CD4-positive, alpha-beta T cell (primary cell): ENCODE measurements around the gene PRKCQ. TPM values are rescaled to one million over a fixed set of nuclear protein-coding genes. Genes with fewer than 3 reads are reported as not detected.

ENCODE experiments used
- ATAC-seq: fragments of 200-7000 bp; cut with Tn5 transposase; one replicate; pipeline ENCODE4 v1.10.0; 2022; ENCODE audit warnings: mild to moderate bottlenecking; ENCODE audit not compliant: poor library complexity
- CTCF ChIA-PET: fragments of 350-600 bp; sonication (Branson Sonifier 250); formaldehyde crosslinking; loops from one replicate; lab custom pipeline; 2021; ENCODE audit warnings: antibody characterized with exemption, inconsistent platforms; lab: Charles Lee
- POLR2A ChIA-PET: fragments of 350-600 bp; sonication (Branson Sonifier 250); formaldehyde crosslinking; loops from one replicate; lab custom pipeline; 2021; ENCODE audit warnings: antibody characterized with exemption, inconsistent platforms; lab: Charles Lee
- DNase-seq, 14 experiments: peaks; one replicate each; pipeline ENCODE4 v3.0.0-alpha.2; 2013 to 2020; ENCODE audit warnings: mixed read lengths in 2 of 14
- H3K27ac ChIP-seq, 2 donors: one replicate each; pipeline versions ENCODE4 v1.5.1 to v1.7.0; 2013; ENCODE audit warnings: low read length in 2 of 2, low read depth in 1 of 2, mild to moderate bottlenecking in 1 of 2
- H3K27me3 ChIP-seq, 2 experiments: 1 replicate in 1 of 2; 2 replicates in 1 of 2; pipeline versions ENCODE4 v1.6.1 to v1.7.0; 2013; ENCODE audit warnings: low read length in 2 of 2, control low read depth in 1 of 2, mild to moderate bottlenecking in 1 of 2, moderate library complexity in 1 of 2; ENCODE audit not compliant: insufficient read depth in 2 of 2, control insufficient read depth in 1 of 2
- H3K36me3 ChIP-seq: one replicate; pipeline ENCODE4 v1.6.1; 2013; ENCODE audit warnings: low read length, control low read depth; ENCODE audit not compliant: insufficient read depth
- H3K4me1 ChIP-seq: one replicate; pipeline ENCODE4 v1.6.1; 2013; ENCODE audit warnings: low read length, control low read depth; ENCODE audit not compliant: insufficient read depth
- H3K4me3 ChIP-seq: one replicate; pipeline ENCODE4 v1.5.1; 2013; ENCODE audit warnings: mild to moderate bottlenecking, low read length, moderate library complexity
- H3K9me3 ChIP-seq, 2 experiments: 1 replicate in 1 of 2; 2 replicates in 1 of 2; pipeline versions ENCODE4 v1.6.1 to v1.7.0; 2013; ENCODE audit warnings: low read length in 2 of 2, mild to moderate bottlenecking in 2 of 2, control low read depth in 1 of 2, moderate library complexity in 1 of 2; ENCODE audit not compliant: control insufficient read depth in 1 of 2, insufficient read depth in 1 of 2
- H3K27ac Mint-ChIP-seq: one replicate; pipeline ENCODE4 v1.8.0; 2020; ENCODE audit warnings: mixed read lengths
- H3K27me3 Mint-ChIP-seq: one replicate; pipeline ENCODE4 v1.8.0; 2021; ENCODE audit warnings: mixed read lengths
- H3K36me3 Mint-ChIP-seq: one replicate; pipeline ENCODE4 v1.8.0; 2021; ENCODE audit warnings: low read depth, mixed read lengths
- H3K4me1 Mint-ChIP-seq: one replicate; pipeline ENCODE4 v1.8.0; 2021; ENCODE audit warnings: low read depth, mixed read lengths
- H3K4me3 Mint-ChIP-seq: one replicate; pipeline ENCODE4 v1.8.0; 2020; ENCODE audit warnings: mild to moderate bottlenecking, mixed read lengths
- H3K9me3 Mint-ChIP-seq: one replicate; pipeline ENCODE4 v1.8.0; 2020; ENCODE audit warnings: mixed read lengths
- intact Hi-C, 2 experiments: fragments of 100-400 bp; cut with DNase I in 1 of 2; cut with micrococcal nuclease in 1 of 2; formaldehyde crosslinking; loops; one replicate each; pipeline versions ENCODE4 v1.15.1 to v1.9.0; 2023 to 2025; cut with DNase I, micrococcal nuclease
- total RNA-seq, 174 experiments: library from RNA in 2 of 174; stranded (reverse) in 2 of 174; gene quantifications; one replicate each; pipeline ENCODE4 v1.2.3 and lab custom pipeline; 2021 to 2026
- TF ChIP-seq, protein P1 (sequence below): fragments of 200-600 bp; IDR thresholded peaks from one replicate; pipeline ENCODE4 v1.8.0; 2022; ENCODE audit warnings: antibody characterized with exemption, mild to moderate bottlenecking

PRKCQ gene
- total RNA-seq, 2 experiments from 2014 or later = 43.4 to 43.9 TPM

DNA sequence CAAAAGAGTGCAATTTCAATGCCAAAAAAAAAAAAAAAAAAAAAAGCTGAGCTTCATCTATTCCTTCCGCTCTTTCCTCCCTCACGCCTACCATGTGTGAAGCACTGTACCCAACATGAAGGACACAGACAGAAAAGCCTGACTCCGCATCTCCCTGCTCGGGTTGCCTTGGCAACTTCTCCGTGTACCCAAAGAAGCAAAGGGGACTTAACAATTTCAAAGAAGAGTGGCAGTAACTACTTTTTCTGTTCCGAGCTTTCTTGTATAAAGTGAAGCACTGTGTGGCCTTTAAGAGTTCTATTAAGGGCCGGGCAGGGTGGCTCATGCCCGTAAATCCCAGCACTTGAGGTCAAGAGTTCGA is 177.7 kb downstream of the PRKCQ start:
- Mint-ChIP-seq H3K9me3 (no peaks in the 10 kb centered on the region), H3K27me3 (no peaks in the 10 kb centered on the region), H3K4me3 (no peak overlapping the region), H3K4me1 (peaks cover 35% of the 10 kb centered on the region), H3K36me3 (no peaks in the 10 kb centered on the region), H3K27ac (peak overlapping the region; percentile 0)
- Histone ChIP-seq H3K27me3 (no peaks in the 10 kb centered on the region), H3K36me3 (no peaks in the 10 kb centered on the region), H3K4me1 (peaks cover 17% of the 10 kb centered on the region), H3K4me3 (no peak overlapping the region), H3K27ac (no peak overlapping the region), H3K9me3 (no peaks in the 10 kb centered on the region)
- POLR2A ChIA-PET = interaction anchor here (0.6 to 2.7 kb wide), 15 partner anchors 8 to 388 kb away, joined by 3 to 52 read pairs (median 4); partner anchors contain the start of gene PFKFB3
- TF ChIP-seq, protein P1, sequence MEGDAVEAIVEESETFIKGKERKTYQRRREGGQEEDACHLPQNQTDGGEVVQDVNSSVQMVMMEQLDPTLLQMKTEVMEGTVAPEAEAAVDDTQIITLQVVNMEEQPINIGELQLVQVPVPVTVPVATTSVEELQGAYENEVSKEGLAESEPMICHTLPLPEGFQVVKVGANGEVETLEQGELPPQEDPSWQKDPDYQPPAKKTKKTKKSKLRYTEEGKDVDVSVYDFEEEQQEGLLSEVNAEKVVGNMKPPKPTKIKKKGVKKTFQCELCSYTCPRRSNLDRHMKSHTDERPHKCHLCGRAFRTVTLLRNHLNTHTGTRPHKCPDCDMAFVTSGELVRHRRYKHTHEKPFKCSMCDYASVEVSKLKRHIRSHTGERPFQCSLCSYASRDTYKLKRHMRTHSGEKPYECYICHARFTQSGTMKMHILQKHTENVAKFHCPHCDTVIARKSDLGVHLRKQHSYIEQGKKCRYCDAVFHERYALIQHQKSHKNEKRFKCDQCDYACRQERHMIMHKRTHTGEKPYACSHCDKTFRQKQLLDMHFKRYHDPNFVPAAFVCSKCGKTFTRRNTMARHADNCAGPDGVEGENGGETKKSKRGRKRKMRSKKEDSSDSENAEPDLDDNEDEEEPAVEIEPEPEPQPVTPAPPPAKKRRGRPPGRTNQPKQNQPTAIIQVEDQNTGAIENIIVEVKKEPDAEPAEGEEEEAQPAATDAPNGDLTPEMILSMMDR = no peak
- DNase-seq (no peak), ATAC-seq (no peak)
- CTCF ChIA-PET = interaction anchor here (0.6 to 3.8 kb wide), 38 partner anchors 8 to 350 kb away, joined by 3 to 93 read pairs (median 4); partner anchors contain the start of gene PFKFB3
- intact Hi-C loops = loop anchor here (1.0 to 5.0 kb wide), 4 partner anchors 54 to 293 kb away; no protein-coding TSS in a partner anchor

DNA sequence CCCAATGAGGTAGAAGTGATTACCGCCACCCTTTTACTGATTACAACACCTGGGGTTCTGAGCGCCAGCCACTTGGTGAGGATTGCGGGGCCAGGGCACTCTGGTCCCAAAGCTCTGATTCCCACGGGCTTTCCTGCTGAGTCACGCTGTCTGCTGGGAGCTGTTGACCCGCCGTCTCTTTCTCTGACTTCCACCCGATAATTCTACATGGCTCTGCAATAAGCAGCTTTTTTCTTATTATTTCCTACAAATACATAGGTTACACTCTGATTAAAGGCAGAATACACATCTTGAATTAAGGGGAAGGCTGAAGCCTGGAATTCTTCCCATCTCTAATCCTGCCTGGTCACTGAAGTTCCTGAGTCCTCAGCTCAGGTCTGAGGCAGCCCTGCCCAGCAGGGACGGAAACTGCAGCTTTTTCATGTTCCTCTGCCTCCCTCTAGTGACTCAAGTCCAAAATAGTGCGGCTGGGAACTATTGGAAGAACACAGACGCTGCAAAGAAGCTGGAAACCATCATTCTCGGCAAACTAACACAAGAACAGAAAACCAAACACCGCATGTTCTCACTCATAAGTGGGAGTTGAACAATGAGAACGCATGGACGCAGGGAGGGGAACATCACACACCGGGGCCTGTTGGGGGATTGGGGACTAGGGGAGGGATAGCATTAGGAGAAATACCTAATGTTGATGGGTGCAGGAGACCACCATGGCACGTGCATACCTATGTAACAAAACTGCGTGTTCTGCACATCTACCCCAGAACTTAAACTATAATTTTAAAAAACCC is 178.3 kb downstream of the PRKCQ start:
- ChIA-PET CTCF (interaction anchor here (0.6 to 3.8 kb wide), 39 partner anchors 9 to 349 kb away, joined by 3 to 93 read pairs (median 4); partner anchors contain the start of gene PFKFB3), POLR2A (interaction anchor here (0.6 to 2.7 kb wide), 15 partner anchors 8 to 387 kb away, joined by 3 to 52 read pairs (median 4); partner anchors contain the start of gene PFKFB3)
- Mint-ChIP-seq H3K27ac (peak overlapping the region; percentile 0), H3K36me3 (no peaks in the 10 kb centered on the region), H3K4me1 (peaks cover 29% of the 10 kb centered on the region), H3K4me3 (peak overlapping the region; percentile 30), H3K27me3 (no peaks in the 10 kb centered on the region), H3K9me3 (no peaks in the 10 kb centered on the region)
- intact Hi-C loops = loop anchor here (1.0 to 5.0 kb wide), 8 partner anchors 53 to 387 kb away; partner anchors contain the start of gene PFKFB3 (in 1 of the 2)
- H3K4me3 ChIP-seq = no peak overlapping the region
- no peaks in the 10 kb centered on the region for H3K9me3 ChIP-seq
- no peaks in the 10 kb centered on the region for H3K36me3 ChIP-seq
- TF ChIP-seq, protein P1 = peak; percentile 83
- no peaks in the 10 kb centered on the region for H3K27me3 ChIP-seq
- DNase-seq = peak; percentile 35 to 84 (median 49)
- H3K27ac ChIP-seq = no peak overlapping the region
- peak; percentile 88 for ATAC-seq
- H3K4me1 ChIP-seq = peaks cover 11% of the 10 kb centered on the region

DNA sequence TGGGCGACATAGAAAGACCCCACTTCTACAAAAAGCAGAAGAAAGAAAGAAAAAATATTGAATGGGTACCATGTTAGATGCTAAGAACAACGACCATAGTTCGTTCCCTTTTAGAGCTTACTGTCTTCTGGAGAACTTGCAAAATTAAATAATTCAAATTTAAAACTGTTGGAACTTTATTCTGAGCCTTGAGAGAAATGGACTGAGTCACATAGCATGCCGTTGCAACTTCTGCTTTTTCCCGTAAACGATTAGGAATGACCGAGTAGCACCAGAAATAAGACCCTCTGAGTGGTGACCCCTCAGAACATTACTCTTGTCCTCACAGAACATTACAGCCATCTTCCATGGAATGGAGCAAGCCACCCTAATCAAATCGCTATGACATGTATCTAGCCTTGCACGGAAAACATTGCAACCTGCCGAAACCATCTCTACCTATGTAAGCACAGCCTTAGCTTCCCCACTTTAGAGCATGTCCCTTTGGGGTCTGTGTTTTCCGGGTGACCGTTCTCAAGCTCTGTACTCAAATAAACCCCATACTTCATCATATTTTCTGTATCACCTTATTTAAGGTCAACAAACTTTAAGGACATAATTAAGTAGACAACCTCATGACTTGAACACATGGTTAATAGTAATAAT is 179.1 kb downstream of the PRKCQ start:
- Mint-ChIP-seq H3K36me3 (no peaks in the 10 kb centered on the region), H3K27ac (peak overlapping the region; percentile 27), H3K4me1 (peaks cover 21% of the 10 kb centered on the region), H3K27me3 (no peaks in the 10 kb centered on the region), H3K4me3 (no peak overlapping the region), H3K9me3 (no peaks in the 10 kb centered on the region)
- CTCF ChIA-PET = interaction anchor here (0.7 to 3.8 kb wide), 25 partner anchors 9 to 349 kb away, joined by 3 to 93 read pairs (median 5); partner anchors contain the start of gene PFKFB3
- no peak for ATAC-seq
- H3K27ac ChIP-seq = no peak overlapping the region
- peak in 1 of 14 experiments; percentile 28 for DNase-seq
- no peak overlapping the region for H3K4me3 ChIP-seq
- no peaks in the 10 kb centered on the region for H3K9me3 ChIP-seq
- TF ChIP-seq, protein P1 = no peak
- H3K27me3 ChIP-seq = no peaks in the 10 kb centered on the region
- intact Hi-C loops = loop anchor here (1.0 to 5.0 kb wide), 6 partner anchors 56 to 387 kb away; partner anchors contain the start of gene PFKFB3 (in 1 of the 2)
- POLR2A ChIA-PET = interaction anchor here (1.2 to 2.7 kb wide), 7 partner anchors 9 to 292 kb away, joined by 4 to 52 read pairs (median 11); partner anchors contain the start of gene PFKFB3
- peaks cover 7% of the 10 kb centered on the region for H3K4me1 ChIP-seq
- no peaks in the 10 kb centered on the region for H3K36me3 ChIP-seq
